Fibroblast of lung (primary cell): ENCODE data around the gene CLEC11A. TPM values are rescaled to one million over a fixed set of nuclear protein-coding genes. Genes with fewer than 3 reads are reported as not detected.
"Not testable (repeated sequence)": the region's sequence is repeated elsewhere in the genome, so short reads cannot be mapped to it uniquely, and the experiment has no call there.

Experiments used
- DNase-seq, 2 donors: peaks; one replicate each; pipeline versions ENCODE4 v3.0.0 to v3.0.0-alpha.2; 2010; ENCODE audit warnings: low read depth in 2 of 2
- H2AFZ ChIP-seq: 2 replicates; pipeline ENCODE4 v1.5.1; 2012; ENCODE audit warnings: low read length, control low read depth, inconsistent platforms
- H3K27ac ChIP-seq: 2 replicates; pipeline ENCODE4 v1.5.1; 2011; ENCODE audit warnings: low read length, control low read depth; ENCODE audit not compliant: insufficient read depth
- H3K27me3 ChIP-seq: 2 replicates; pipeline ENCODE4 v1.5.1; 2011; ENCODE audit warnings: mild to moderate bottlenecking, low read length; ENCODE audit not compliant: control insufficient read depth, insufficient read depth
- H3K36me3 ChIP-seq: 2 replicates; pipeline ENCODE4 v1.5.1; 2011; ENCODE audit warnings: low read length; ENCODE audit not compliant: control insufficient read depth, insufficient read depth
- H3K4me1 ChIP-seq: 2 replicates; pipeline ENCODE4 v1.5.1; 2011; ENCODE audit warnings: low read length; ENCODE audit not compliant: control insufficient read depth, insufficient read depth; ENCODE audit errors: extremely low read depth
- H3K4me2 ChIP-seq: 2 replicates; pipeline ENCODE4 v1.5.1; 2011; ENCODE audit warnings: low read length, control low read depth; ENCODE audit not compliant: insufficient read depth; ENCODE audit errors: extremely low read depth
- H3K4me3 ChIP-seq, 4 experiments: fragments of 200-600 bp in 1 of 4; sonication (generic) in 1 of 4; replicated peaks in 1 of 4; 2 replicates each; pipeline ENCODE4 v1.5.1; 2011 to 2016; ENCODE audit warnings: low read length in 4 of 4, low read depth in 3 of 4, mild to moderate bottlenecking in 3 of 4, control low read depth in 2 of 4, inconsistent platforms in 1 of 4, mixed read lengths in 1 of 4; ENCODE audit not compliant: insufficient read depth in 1 of 4; ENCODE audit errors: control extremely low read depth in 1 of 4
- H3K79me2 ChIP-seq: 2 replicates; pipeline ENCODE4 v1.5.1; 2012; ENCODE audit warnings: mild to moderate bottlenecking, low read length, inconsistent platforms; ENCODE audit not compliant: control insufficient read depth, insufficient read depth
- H3K9ac ChIP-seq: 2 replicates; pipeline ENCODE4 v1.5.1; 2011; ENCODE audit warnings: mild to moderate bottlenecking, low read length, control low read depth; ENCODE audit not compliant: insufficient read depth
- H3K9me3 ChIP-seq: 2 replicates; pipeline ENCODE4 v1.5.1; 2012; ENCODE audit warnings: low read depth, low read length; ENCODE audit not compliant: control insufficient read depth, insufficient read depth
- H4K20me1 ChIP-seq: 2 replicates; pipeline ENCODE4 v1.5.1; 2011; ENCODE audit warnings: low read length; ENCODE audit not compliant: control insufficient read depth, insufficient read depth; ENCODE audit errors: extremely low read depth
- CTCF ChIP-seq, 2 donors: IDR thresholded peaks in 1 of 2; conservative IDR thresholded peaks in 1 of 2; 1 replicate in 1 of 2; 2 replicates in 1 of 2; pipeline ENCODE4 v1.5.1; 2011 to 2012; ENCODE audit warnings: low read length in 2 of 2, control low read depth in 1 of 2, inconsistent platforms in 1 of 2, low read depth in 1 of 2, mild to moderate bottlenecking in 1 of 2
- EZH2 ChIP-seq: IDR thresholded peaks from 2 replicates; pipeline ENCODE4 v1.5.1; 2012; ENCODE audit warnings: low read length, control low read depth, mild to moderate bottlenecking; ENCODE audit errors: missing control alignments
- polyA plus RNA-seq, 2 donors: library from polyadenylated mRNA; depleted of rRNA in 1 of 2; stranded (reverse) in 1 of 2; unstranded in 1 of 2; fragments of >200 nt; gene quantifications; 2 replicates each; pipeline ENCODE4 v1.2.1, GENCODE V29; 2011 to 2012; ENCODE audit warnings: missing spikeins in 1 of 2
- total RNA-seq: library from RNA; depleted of rRNA; stranded (reverse); fragments of >200 nt; gene quantifications from 2 replicates; pipeline ENCODE4 v1.2.1, GENCODE V29; 2014

The CLEC11A gene
- total and polyA plus RNA-seq, 2 donors (not counting 1 experiment from before 2014, with no cell fraction given) = 22.5 to 69.4 TPM

DNA sequence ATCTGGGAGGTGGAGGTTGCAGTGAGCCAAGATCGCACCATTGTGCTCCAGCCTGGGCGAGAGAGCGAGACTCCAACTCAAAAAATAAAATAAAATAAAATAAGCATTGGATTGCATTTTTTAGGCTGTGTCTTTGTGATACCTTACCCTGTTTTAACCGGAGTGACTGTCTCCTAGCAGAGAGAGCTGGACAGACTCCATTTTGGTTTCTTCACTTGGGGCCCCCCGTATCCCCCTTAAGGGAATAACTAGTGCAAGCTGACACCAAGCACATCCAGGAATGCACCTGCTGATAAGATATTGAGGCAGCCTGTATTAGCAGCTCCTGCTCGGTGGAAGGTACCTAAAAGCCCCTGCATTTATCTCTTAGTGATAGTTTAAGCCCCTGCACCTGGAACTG lies 26.3 kb downstream of the CLEC11A start:
- TF ChIP-seq EZH2 = no peak
- Histone ChIP-seq H3K4me2 (no peak overlapping the region), H3K9ac (no peak overlapping the region), H3K27ac (no peak overlapping the region), H3K9me3 (no peaks in the 10 kb centered on the region), H4K20me1 (no peaks in the 10 kb centered on the region), H3K4me3 (no peak overlapping the region), H3K36me3 (no peaks in the 10 kb centered on the region), H2AFZ (no peak overlapping the region), H3K27me3 (no peaks in the 10 kb centered on the region), H3K79me2 (no peaks in the 10 kb centered on the region), H3K4me1 (no peaks in the 10 kb centered on the region)
- DNase-seq = no peak

- no peak overlapping the region for H3K9ac ChIP-seq
- H3K27me3 ChIP-seq = no peaks in the 10 kb centered on the region
- no peak for DNase-seq
- TF ChIP-seq EZH2 (no peak), CTCF (conservative IDR thresholded peaks at IDR 0.05 in 1 of 2, IDR thresholded peaks at IDR 0.05 in 1 of 2; ENCODE audit: low read depth in 1 of 2, low read length in 2 of 2) (no peak)
- H3K79me2 ChIP-seq = no peaks in the 10 kb centered on the region
- H3K4me1 ChIP-seq = no peaks in the 10 kb centered on the region
- H4K20me1 ChIP-seq = no peaks in the 10 kb centered on the region
- H3K27ac ChIP-seq = no peak overlapping the region
- no peaks in the 10 kb centered on the region for H3K9me3 ChIP-seq
- H2AFZ ChIP-seq = no peak overlapping the region
- no peaks in the 10 kb centered on the region for H3K36me3 ChIP-seq
- H3K4me3 ChIP-seq = no peak overlapping the region
- no peak overlapping the region for H3K4me2 ChIP-seq
Measured at GRCh38 chr19:50750010-50750409, 26.8 kb downstream of the CLEC11A start.

- Histone ChIP-seq H3K79me2 (no peaks in the 10 kb centered on the region), H4K20me1 (no peaks in the 10 kb centered on the region), H3K4me2 (no peak overlapping the region), H3K9ac (no peak overlapping the region), H2AFZ (no peak overlapping the region), H3K27me3 (no peaks in the 10 kb centered on the region), H3K4me1 (no peaks in the 10 kb centered on the region), H3K36me3 (no peaks in the 10 kb centered on the region), H3K4me3 (no peak overlapping the region), H3K27ac (no peak overlapping the region), H3K9me3 (no peaks in the 10 kb centered on the region)
- TF ChIP-seq EZH2 (no peak), CTCF (conservative IDR thresholded peaks at IDR 0.05 in 1 of 2, IDR thresholded peaks at IDR 0.05 in 1 of 2; ENCODE audit: low read depth in 1 of 2, low read length in 2 of 2) (no peak)
- no peak for DNase-seq
Measured at GRCh38 chr19:50753879-50754278, 30.7 kb downstream of the CLEC11A start.

GRCh38 chr19:50756244-50756643 lies 33.1 kb downstream of the CLEC11A start:
- not testable (repeated sequence) for H3K4me3 ChIP-seq, H4K20me1 ChIP-seq, H3K9me3 ChIP-seq, H3K27me3 ChIP-seq, H2AFZ ChIP-seq, H3K79me2 ChIP-seq, H3K27ac ChIP-seq, H3K36me3 ChIP-seq, H3K9ac ChIP-seq, H3K4me2 ChIP-seq, H3K4me1 ChIP-seq, DNase-seq

- not testable (repeated sequence) for H3K4me1 ChIP-seq, H3K36me3 ChIP-seq, H4K20me1 ChIP-seq, H3K27me3 ChIP-seq, H2AFZ ChIP-seq, H3K79me2 ChIP-seq, DNase-seq, H3K4me2 ChIP-seq, H3K9me3 ChIP-seq, H3K27ac ChIP-seq, H3K9ac ChIP-seq, H3K4me3 ChIP-seq
Measured at GRCh38 chr19:50757624-50758023, 34.5 kb downstream of the CLEC11A start.

DNA sequence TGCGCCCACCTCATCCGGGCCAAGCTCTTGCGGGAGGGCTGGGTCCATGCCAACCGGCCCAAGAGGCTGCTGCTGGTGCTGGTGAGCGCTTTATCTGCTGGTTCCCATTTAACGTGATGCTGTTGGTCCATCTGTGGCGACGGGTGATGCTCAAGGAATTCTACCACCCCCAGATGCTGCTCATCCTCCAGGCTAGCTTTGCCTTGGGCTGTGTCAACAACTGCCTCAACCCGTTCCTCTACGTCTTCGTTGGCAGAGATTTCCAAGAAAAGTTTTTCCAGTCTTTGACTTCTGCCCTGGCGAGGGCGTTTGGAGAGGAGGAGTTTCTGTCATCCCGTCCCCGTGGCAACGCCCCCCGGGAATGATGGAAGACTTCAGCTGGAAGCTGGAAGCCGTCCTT lies 35.9 kb downstream of the CLEC11A start:
- H3K27me3 ChIP-seq, H3K4me2 ChIP-seq, H3K4me1 ChIP-seq, H3K79me2 ChIP-seq, H4K20me1 ChIP-seq, H3K36me3 ChIP-seq, H3K27ac ChIP-seq, H3K9ac ChIP-seq, H2AFZ ChIP-seq, H3K4me3 ChIP-seq, DNase-seq, H3K9me3 ChIP-seq: not testable (repeated sequence)
